Activated naive CD4-positive, alpha-beta T cell treated with anti-CD3 and anti-CD28 coated beads, Interleukin-2, amount 50 U/mL, for 24 hours (primary cell): ENCODE measurements around the gene APOC1.
A peak's percentile ranks its signal among the peaks of the same experiment; 100 is the strongest.
"Not testable (repeated sequence)": the region's sequence is repeated elsewhere in the genome, so short reads cannot be mapped to it uniquely, and the experiment has no call there.

Experiments
- H3K27ac Mint-ChIP-seq: one replicate; pipeline ENCODE4 v1.8.0; 2021; ENCODE audit warnings: mild to moderate bottlenecking, mixed read lengths
- H3K27me3 Mint-ChIP-seq: one replicate; pipeline ENCODE4 v1.8.0; 2021; ENCODE audit warnings: mixed read lengths
- H3K36me3 Mint-ChIP-seq: one replicate; pipeline ENCODE4 v1.8.0; 2021; ENCODE audit warnings: mixed read lengths
- H3K4me1 Mint-ChIP-seq: one replicate; pipeline ENCODE4 v1.8.0; 2021; ENCODE audit warnings: mixed read lengths
- H3K4me3 Mint-ChIP-seq: one replicate; pipeline ENCODE4 v1.8.0; 2021; ENCODE audit warnings: mild to moderate bottlenecking, mixed read lengths
- H3K9me3 Mint-ChIP-seq: one replicate; pipeline ENCODE4 v1.8.0; 2021; ENCODE audit warnings: mixed read lengths

Gene APOC1

GRCh38 chr19:44914433-44915206, at the start of gene APOC1:
TSS of gene APOC1 (plus strand) at chr19:44914608. CDS start at chr19:44914892, 284 bp downstream.
- not testable (repeated sequence) for H3K36me3 Mint-ChIP-seq, H3K4me1 Mint-ChIP-seq, H3K9me3 Mint-ChIP-seq
- peak within 1 kb of the TSS; percentile 57 for H3K27ac Mint-ChIP-seq
- peak within 1 kb of the TSS; percentile 93 for H3K4me3 Mint-ChIP-seq
- H3K27me3 Mint-ChIP-seq, result peaks cover 19% of the 10 kb centered on the region

- no peak overlapping the region for H3K27ac Mint-ChIP-seq
- no peak overlapping the region for H3K4me3 Mint-ChIP-seq
- H3K9me3 Mint-ChIP-seq, result no peaks in the 10 kb centered on the region
- no peaks in the 10 kb centered on the region for H3K4me1 Mint-ChIP-seq
- H3K36me3 Mint-ChIP-seq, result no peaks in the 10 kb centered on the region
- H3K27me3 Mint-ChIP-seq, result no peaks in the 10 kb centered on the region
Observed at GRCh38 chr19:44865196-44865767, 49.1 kb upstream of the APOC1 start.

DNA sequence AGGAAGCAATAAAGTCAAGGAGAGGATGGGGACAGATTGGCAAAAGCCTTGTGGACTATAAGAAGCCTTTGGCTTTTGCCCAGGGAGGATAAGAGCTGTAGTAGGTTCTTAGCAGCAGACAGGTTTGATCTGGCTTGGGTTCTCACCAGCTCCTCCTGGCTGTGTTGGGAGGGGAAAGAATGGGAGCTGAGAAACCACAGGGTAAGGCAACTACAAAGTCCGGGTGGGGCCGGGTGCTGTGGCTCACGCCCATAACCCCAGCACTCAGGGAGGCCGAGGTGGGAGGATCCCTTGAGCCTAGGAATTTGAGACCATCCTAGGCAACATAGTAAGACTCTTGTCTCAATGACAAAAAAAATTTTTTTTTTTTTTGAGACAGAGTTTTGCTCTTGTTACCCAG, 47.7 kb upstream of the APOC1 start:
- H3K27ac Mint-ChIP-seq, result no peak overlapping the region
- H3K27me3 Mint-ChIP-seq, result no peaks in the 10 kb centered on the region
- no peak overlapping the region for H3K4me3 Mint-ChIP-seq
- H3K4me1 Mint-ChIP-seq, result no peaks in the 10 kb centered on the region
- no peaks in the 10 kb centered on the region for H3K9me3 Mint-ChIP-seq
- H3K36me3 Mint-ChIP-seq, result no peaks in the 10 kb centered on the region

GRCh38 chr19:44867578-44867977, 46.8 kb upstream of the APOC1 start:
- no peaks in the 10 kb centered on the region for H3K27me3 Mint-ChIP-seq
- H3K9me3 Mint-ChIP-seq, result no peaks in the 10 kb centered on the region
- no peaks in the 10 kb centered on the region for H3K36me3 Mint-ChIP-seq
- H3K4me3 Mint-ChIP-seq, result no peak overlapping the region
- no peak overlapping the region for H3K27ac Mint-ChIP-seq
- no peaks in the 10 kb centered on the region for H3K4me1 Mint-ChIP-seq

- H3K27me3 Mint-ChIP-seq, result no peaks in the 10 kb centered on the region
- no peaks in the 10 kb centered on the region for H3K4me1 Mint-ChIP-seq
- H3K9me3 Mint-ChIP-seq, result no peaks in the 10 kb centered on the region
- no peak overlapping the region for H3K27ac Mint-ChIP-seq
- H3K4me3 Mint-ChIP-seq, result no peak overlapping the region
- H3K36me3 Mint-ChIP-seq, result no peaks in the 10 kb centered on the region
Observed at GRCh38 chr19:44869733-44870470, 44.5 kb upstream of the APOC1 start.

- no peaks in the 10 kb centered on the region for H3K36me3 Mint-ChIP-seq
- no peaks in the 10 kb centered on the region for H3K27me3 Mint-ChIP-seq
- peaks cover 7% of the 10 kb centered on the region for H3K4me1 Mint-ChIP-seq
- no peaks in the 10 kb centered on the region for H3K9me3 Mint-ChIP-seq
- H3K4me3 Mint-ChIP-seq, result no peak overlapping the region
- H3K27ac Mint-ChIP-seq, result no peak overlapping the region
Observed at GRCh38 chr19:44871809-44872208, 42.6 kb upstream of the APOC1 start.

DNA sequence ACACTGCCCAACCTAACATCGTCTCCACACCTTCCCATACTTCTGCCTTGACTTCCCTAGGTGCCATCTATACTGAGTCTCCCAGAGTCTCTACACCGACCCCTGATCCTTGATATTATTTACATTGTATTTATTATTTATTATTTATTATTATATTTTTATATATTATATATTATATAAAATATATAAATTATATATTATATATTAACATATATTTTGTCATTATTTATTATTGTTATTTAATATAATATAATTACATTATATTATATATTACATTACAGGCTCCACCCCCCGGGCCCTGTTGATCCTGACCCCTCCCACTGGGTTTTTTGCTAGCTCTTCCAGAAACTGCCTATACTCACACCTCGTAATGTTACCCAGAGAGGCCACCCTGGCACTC, 41.7 kb upstream of the APOC1 start:
- Mint-ChIP-seq H3K4me1 (peaks cover 12% of the 10 kb centered on the region), H3K27ac (no peak overlapping the region), H3K27me3 (no peaks in the 10 kb centered on the region), H3K36me3 (no peaks in the 10 kb centered on the region), H3K4me3 (no peak overlapping the region), H3K9me3 (no peaks in the 10 kb centered on the region)

DNA sequence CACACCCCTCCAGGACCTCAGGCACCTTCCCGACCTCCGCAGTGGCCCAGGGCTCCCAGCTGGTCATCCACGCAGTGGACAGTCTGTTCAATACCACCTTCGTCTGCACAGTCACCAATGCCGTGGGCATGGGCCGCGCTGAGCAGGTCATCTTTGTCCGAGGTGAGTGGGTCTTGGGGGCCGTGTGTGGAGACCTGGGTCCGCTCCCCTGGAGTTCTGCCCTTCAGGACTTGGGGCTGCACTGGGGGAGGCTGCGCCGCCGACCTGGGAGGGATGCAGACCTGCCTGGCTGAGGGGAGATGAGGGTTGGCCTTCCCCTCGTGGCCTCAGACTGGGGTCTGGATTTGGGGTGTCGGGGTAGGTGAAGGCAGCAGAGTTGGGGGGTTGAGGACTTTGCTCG, 40.1 kb upstream of the APOC1 start:
- Mint-ChIP-seq H3K4me1 (peaks cover 12% of the 10 kb centered on the region), H3K36me3 (no peaks in the 10 kb centered on the region), H3K9me3 (no peaks in the 10 kb centered on the region), H3K4me3 (no peak overlapping the region), H3K27ac (no peak overlapping the region), H3K27me3 (no peaks in the 10 kb centered on the region)

DNA sequence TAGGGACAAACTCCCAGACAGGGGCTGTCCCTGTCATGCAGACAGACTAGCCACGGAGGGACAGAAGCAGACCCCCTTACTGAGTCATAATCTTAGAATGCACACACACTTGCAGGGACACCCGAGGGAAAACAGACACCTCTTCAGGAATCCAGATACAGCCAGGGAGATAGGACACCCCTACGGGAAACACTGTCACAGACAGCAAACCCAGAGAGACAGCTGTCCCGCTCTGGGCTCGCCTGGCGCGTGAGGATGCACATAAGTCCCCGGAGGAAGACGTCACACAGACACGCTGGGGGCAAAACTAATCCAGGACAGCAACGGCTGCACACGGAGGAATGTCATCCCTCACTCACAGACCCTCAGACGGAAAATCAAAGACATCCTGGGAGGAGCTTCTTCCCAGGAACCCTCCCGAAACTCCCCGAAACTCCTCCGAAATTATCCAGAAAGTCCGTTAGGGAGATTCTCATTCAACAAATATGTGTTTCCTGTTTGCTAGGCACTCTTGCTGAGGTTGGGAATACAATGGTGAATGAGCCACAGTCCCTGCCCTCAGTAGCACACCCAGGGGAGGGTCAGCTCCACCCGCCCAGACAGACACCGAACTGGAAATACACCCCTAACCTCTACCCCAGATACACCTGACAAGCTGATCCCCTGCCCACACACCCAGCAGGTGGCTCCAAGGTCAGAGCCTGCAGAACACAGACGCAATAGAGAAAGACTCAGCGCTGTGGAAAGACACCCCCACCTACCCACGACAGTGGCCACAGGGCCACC, 38.5 kb upstream of the APOC1 start:
- no peak overlapping the region for H3K27ac Mint-ChIP-seq
- H3K4me1 Mint-ChIP-seq, result peaks cover 12% of the 10 kb centered on the region
- no peak overlapping the region for H3K4me3 Mint-ChIP-seq
- H3K9me3 Mint-ChIP-seq, result no peaks in the 10 kb centered on the region
- no peaks in the 10 kb centered on the region for H3K27me3 Mint-ChIP-seq
- H3K36me3 Mint-ChIP-seq, result no peaks in the 10 kb centered on the region

DNA sequence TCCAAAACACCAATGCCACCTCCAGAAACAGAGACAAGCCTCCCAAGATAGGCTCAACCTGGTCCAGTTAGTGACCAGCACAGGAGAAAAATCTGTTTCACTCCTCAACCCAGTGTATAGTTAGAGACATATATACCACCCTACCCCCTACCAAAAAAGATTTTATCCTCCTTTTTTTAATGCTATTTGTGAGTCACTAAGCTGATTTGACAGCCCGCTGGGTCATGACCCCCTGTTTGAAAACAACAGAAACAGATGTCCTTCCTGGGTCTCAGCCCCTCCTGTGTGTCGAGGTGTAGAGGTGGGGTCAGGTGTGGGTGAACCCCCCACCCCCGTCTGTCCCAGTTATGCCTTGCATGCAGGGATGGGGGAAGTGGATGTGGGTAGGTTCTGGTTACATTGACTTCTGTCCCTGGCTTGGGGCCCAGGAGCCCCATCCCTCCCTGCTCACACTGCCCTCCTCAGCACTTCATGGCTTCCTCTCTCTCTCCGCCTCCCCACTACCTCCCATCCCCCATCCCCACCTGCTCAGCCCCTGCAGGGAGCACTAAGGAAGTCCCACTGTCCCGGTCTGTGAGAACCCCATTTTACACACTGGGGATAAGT, 37.4 kb upstream of the APOC1 start:
- H3K4me3 Mint-ChIP-seq, result no peak overlapping the region
- H3K36me3 Mint-ChIP-seq, result no peaks in the 10 kb centered on the region
- H3K9me3 Mint-ChIP-seq, result no peaks in the 10 kb centered on the region
- H3K27ac Mint-ChIP-seq, result no peak overlapping the region
- peaks cover 12% of the 10 kb centered on the region for H3K4me1 Mint-ChIP-seq
- H3K27me3 Mint-ChIP-seq, result no peaks in the 10 kb centered on the region

DNA sequence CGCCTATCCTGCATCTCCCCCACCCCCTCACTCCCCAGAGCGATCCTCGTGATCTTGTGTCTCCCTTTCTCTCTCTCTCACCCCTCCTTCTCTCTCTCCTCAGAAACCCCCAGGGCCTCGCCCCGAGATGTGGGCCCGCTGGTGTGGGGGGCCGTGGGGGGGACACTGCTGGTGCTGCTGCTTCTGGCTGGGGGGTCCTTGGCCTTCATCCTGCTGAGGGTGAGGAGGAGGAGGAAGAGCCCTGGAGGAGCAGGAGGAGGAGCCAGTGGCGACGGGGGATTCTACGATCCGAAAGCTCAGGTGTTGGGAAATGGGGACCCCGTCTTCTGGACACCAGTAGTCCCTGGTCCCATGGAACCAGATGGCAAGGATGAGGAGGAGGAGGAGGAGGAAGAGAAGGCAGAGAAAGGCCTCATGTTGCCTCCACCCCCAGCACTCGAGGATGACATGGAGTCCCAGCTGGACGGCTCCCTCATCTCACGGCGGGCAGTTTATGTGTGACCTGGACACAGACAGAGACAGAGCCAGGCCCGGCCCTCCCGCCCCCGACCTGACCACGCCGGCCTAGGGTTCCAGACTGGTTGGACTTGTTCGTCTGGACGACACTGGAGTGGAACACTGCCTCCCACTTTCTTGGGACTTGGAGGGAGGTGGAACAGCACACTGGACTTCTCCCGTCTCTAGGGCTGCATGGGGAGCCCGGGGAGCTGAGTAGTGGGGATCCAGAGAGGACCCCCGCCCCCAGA, 36.1 kb upstream of the APOC1 start:
- no peak overlapping the region for H3K27ac Mint-ChIP-seq
- H3K36me3 Mint-ChIP-seq, result no peaks in the 10 kb centered on the region
- H3K9me3 Mint-ChIP-seq, result no peaks in the 10 kb centered on the region
- H3K4me3 Mint-ChIP-seq, result no peak overlapping the region
- H3K4me1 Mint-ChIP-seq, result peaks cover 12% of the 10 kb centered on the region
- H3K27me3 Mint-ChIP-seq, result no peaks in the 10 kb centered on the region

DNA sequence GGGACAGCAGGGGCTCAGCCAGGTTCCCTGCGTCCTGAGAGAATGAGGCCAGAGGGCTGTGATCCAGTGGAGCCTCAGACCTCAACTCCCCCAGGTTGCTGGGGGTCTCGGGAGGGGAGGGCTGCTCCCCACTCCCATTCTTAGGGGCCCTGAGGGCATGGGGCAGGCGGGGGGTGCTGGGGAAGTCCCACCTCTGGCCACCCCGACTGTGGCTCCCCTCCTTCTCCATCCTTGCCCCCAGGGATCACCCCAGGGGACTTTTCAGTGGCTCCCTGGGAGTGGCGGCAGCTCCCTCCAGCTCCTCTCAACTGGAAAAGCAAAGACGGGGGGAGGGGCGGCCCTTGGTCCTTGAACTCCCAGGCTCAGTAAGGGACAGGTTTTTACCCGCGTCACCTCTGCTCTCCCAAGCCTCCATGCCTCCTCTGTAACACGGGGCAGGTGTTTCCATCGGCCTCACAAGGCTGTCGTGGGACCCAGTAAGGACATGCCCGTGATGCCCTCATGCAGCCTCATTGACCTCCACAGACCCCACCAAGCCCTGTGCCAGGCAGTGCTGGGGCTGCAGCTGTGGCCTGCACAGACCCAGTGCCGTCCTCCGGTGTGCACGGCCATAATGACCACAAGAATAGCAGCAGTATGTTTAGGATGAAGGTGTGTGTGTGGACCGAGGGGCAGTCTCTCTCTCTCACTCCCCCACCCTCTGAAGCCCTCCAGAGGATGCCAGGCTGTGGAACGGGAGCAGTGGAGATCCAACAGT, 34.9 kb upstream of the APOC1 start:
- Mint-ChIP-seq H3K4me1 (peaks cover 12% of the 10 kb centered on the region), H3K36me3 (no peaks in the 10 kb centered on the region), H3K9me3 (no peaks in the 10 kb centered on the region), H3K27me3 (no peaks in the 10 kb centered on the region), H3K4me3 (no peak overlapping the region), H3K27ac (no peak overlapping the region)

GRCh38 chr19:44882063-44882462, 32.3 kb upstream of the APOC1 start:
- no peaks in the 10 kb centered on the region for H3K36me3 Mint-ChIP-seq
- no peaks in the 10 kb centered on the region for H3K9me3 Mint-ChIP-seq
- no peak overlapping the region for H3K27ac Mint-ChIP-seq
- no peaks in the 10 kb centered on the region for H3K27me3 Mint-ChIP-seq
- H3K4me3 Mint-ChIP-seq, result no peak overlapping the region
- H3K4me1 Mint-ChIP-seq, result peaks cover 3% of the 10 kb centered on the region

DNA sequence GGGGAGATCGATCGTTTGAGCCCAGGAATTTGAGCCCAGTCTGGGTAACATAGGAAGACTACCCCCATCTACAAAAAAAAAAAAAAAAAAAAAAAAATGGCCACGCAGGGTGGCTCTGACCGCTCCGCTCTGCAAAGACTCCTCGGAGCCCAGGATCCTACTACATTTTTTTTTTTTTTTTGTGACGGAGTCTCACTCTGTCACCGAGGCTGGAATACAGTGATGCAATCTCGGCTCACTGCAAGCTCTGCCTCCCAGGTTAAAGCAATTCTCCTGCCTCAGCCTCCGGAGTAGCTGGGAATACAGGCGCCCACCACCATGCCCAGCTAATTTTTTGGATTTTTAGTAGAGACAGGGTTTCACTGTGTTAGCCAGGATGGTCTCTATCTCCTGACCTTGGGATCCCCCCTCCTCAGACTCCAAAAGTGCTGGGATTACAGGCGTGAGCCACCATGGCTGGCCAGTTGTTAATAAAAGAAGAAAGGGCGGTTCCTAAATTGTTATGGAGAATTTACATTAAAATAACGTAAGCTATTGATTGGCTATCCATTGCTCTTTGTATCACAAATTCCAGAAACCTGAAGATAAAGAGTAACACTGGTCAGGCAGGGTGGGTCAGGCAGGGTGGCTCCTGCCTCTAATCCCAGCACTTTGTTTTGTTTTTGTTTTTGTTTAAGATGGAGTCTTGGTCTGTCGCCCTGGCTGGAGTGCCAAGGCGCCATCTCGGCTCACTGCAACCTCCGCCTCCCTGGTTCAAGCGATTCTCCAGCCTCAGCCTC, 31.6 kb upstream of the APOC1 start:
- not testable (repeated sequence) for H3K4me3 Mint-ChIP-seq, H3K4me1 Mint-ChIP-seq, H3K27ac Mint-ChIP-seq, H3K36me3 Mint-ChIP-seq, H3K9me3 Mint-ChIP-seq, H3K27me3 Mint-ChIP-seq
